GM19463 (cell line): ENCODE data around the gene SMIM24.
A peak's percentile ranks its signal among the peaks of the same experiment; 100 is the strongest.
"Not testable (repeated sequence)": the region's sequence is repeated elsewhere in the genome, so short reads cannot be mapped to it uniquely, and the experiment has no call there.

Source experiments
- ATAC-seq: cut with Tn5 transposase; IDR thresholded peaks from one replicate; pipeline ENCODE4 v1.9.1; 2021; ENCODE audit warnings: mild to moderate bottlenecking, moderate library complexity; ENCODE audit not compliant: unreplicated experiment

The SMIM24 gene

GRCh38 chr19:3515891-3516422 is 35.6 kb upstream of the SMIM24 start:
- ATAC-seq = no peak

- no peak for ATAC-seq
Observed at GRCh38 chr19:3514930-3515329, 34.6 kb upstream of the SMIM24 start.

GRCh38 chr19:3513229-3514140 is 33.2 kb upstream of the SMIM24 start:
- ATAC-seq = no peak

- no peak for ATAC-seq
Observed at GRCh38 chr19:3512562-3513228, 32.4 kb upstream of the SMIM24 start.

- ATAC-seq = no peak
Observed at GRCh38 chr19:3511506-3512251, 31.4 kb upstream of the SMIM24 start.

GRCh38 chr19:3510727-3511126 is 30.4 kb upstream of the SMIM24 start:
- no peak for ATAC-seq

- no peak for ATAC-seq
Observed at GRCh38 chr19:3509566-3509989, 29.3 kb upstream of the SMIM24 start.

- no peak for ATAC-seq
Observed at GRCh38 chr19:3508771-3509535, 28.6 kb upstream of the SMIM24 start.

GRCh38 chr19:3508121-3508661 is 27.9 kb upstream of the SMIM24 start:
- ATAC-seq = not testable (repeated sequence)

- ATAC-seq = no peak
Observed at GRCh38 chr19:3507371-3508120, 27.2 kb upstream of the SMIM24 start.

- ATAC-seq = no peak
Observed at GRCh38 chr19:3506384-3507340, 26.3 kb upstream of the SMIM24 start.

GRCh38 chr19:3505598-3506383 is 25.5 kb upstream of the SMIM24 start, which contains the start of gene FZR1:
Gene FZR1, plus strand, starts transcription at chr19:3506311. Its CDS starts 16,679 bp downstream, at chr19:3522990.
- peak; percentile 93 for ATAC-seq

- no peak for ATAC-seq
Observed at GRCh38 chr19:3504735-3505134, 24.4 kb upstream of the SMIM24 start.

GRCh38 chr19:3503036-3503572 is 22.8 kb upstream of the SMIM24 start:
- no peak for ATAC-seq

GRCh38 chr19:3501780-3502179 is 21.5 kb upstream of the SMIM24 start:
- ATAC-seq = no peak

- ATAC-seq = peak; percentile 87
Observed at GRCh38 chr19:3500429-3501101, 20.2 kb upstream of the SMIM24 start, which contains the start of gene DOHH. Gene DOHH, minus strand, starts transcription at chr19:3500674. Its CDS starts 3,860 bp downstream, at chr19:3496814.
